Endothelial cell of umbilical vein (primary cell): ENCODE data around the gene SLC25A21. TPM values are rescaled to one million over a fixed set of nuclear protein-coding genes. Genes with fewer than 3 reads are reported as not detected.

Source experiments
- BruUV-seq: library from RNA; stranded (reverse); fragments of 400-500 nt; replicated peaks from 2 replicates; lab custom pipeline; 2021; lab: Mats Ljungman, UMichigan
- CTCF ChIA-PET: fragments of 300-600, 350-600 bp; sonication (Branson Sonifier 250); formaldehyde crosslinking; loops from one replicate; lab custom pipeline; 2021; ENCODE audit warnings: antibody characterized with exemption, inconsistent platforms; lab: Charles Lee
- POLR2A ChIA-PET: fragments of 300-600, 350-600 bp; sonication (Branson Sonifier 250); formaldehyde crosslinking; loops from one replicate; lab custom pipeline; 2021; ENCODE audit warnings: antibody characterized with exemption, inconsistent platforms; lab: Charles Lee
- DNase-seq: peaks from one replicate; pipeline ENCODE4 v3.0.0-alpha.2; 2011; ENCODE audit warnings: low read depth, low spot score
- FAIRE-seq: peaks from 2 replicates; lab custom pipeline; 2011; peaks lifted over from hg19 to GRCh38; lab: Jason Lieb, UNC
- H2AFZ ChIP-seq: 2 replicates; pipeline ENCODE4 v1.6.0; 2012; ENCODE audit warnings: low read depth, low read length, control low read depth, inconsistent platforms
- H3K27ac ChIP-seq: 2 replicates; pipeline ENCODE4 v1.5.1; 2011; ENCODE audit warnings: low read depth, mild to moderate bottlenecking, control low read depth, low read length, moderate library complexity; ENCODE audit not compliant: insufficient read depth
- H3K27me3 ChIP-seq, 2 experiments: 2 replicates each; pipeline versions ENCODE4 v1.6.0 to v1.6.1; 2011; ENCODE audit warnings: low read length in 2 of 2, mixed read lengths in 1 of 2; ENCODE audit not compliant: control insufficient read depth in 2 of 2, insufficient read depth in 2 of 2
- H3K36me3 ChIP-seq, 2 experiments: 2 replicates in 1 of 2; 3 replicates in 1 of 2; pipeline ENCODE4 v1.5.1; 2011; ENCODE audit warnings: low read length in 2 of 2, mild to moderate bottlenecking in 1 of 2, moderate library complexity in 1 of 2; ENCODE audit not compliant: control insufficient read depth in 2 of 2, insufficient read depth in 2 of 2; ENCODE audit errors: extremely low read depth in 1 of 2
- H3K4me1 ChIP-seq: 3 replicates; pipeline ENCODE4 v1.5.1; 2011; ENCODE audit warnings: mild to moderate bottlenecking, low read length; ENCODE audit not compliant: control insufficient read depth, insufficient read depth; ENCODE audit errors: extremely low read depth
- H3K4me2 ChIP-seq: 2 replicates; pipeline ENCODE4 v1.6.1; 2011; ENCODE audit warnings: low read length, control low read depth, mixed read lengths; ENCODE audit not compliant: insufficient read depth
- H3K4me3 ChIP-seq, 3 experiments: fragments of 200-600 bp in 1 of 3; sonication (generic), shearing (Covaris generic) in 1 of 3; replicated peaks in 1 of 3; 2 replicates each; pipeline ENCODE4 v1.5.1; 2011 to 2016; ENCODE audit warnings: control low read depth in 3 of 3, low read length in 3 of 3, mild to moderate bottlenecking in 2 of 3, inconsistent platforms in 1 of 3, low read depth in 1 of 3, moderate library complexity in 1 of 3; ENCODE audit not compliant: insufficient read depth in 1 of 3
- H3K79me2 ChIP-seq: 2 replicates; pipeline ENCODE4 v1.6.0; 2012; ENCODE audit warnings: low read length, inconsistent platforms; ENCODE audit not compliant: control insufficient read depth, insufficient read depth
- H3K9ac ChIP-seq: replicated peaks from 2 replicates; pipeline ENCODE3; 2011; ENCODE audit warnings: low read length, control low read depth; ENCODE audit not compliant: insufficient read depth; ENCODE audit errors: extremely low read depth
- H3K9me1 ChIP-seq: replicated peaks from 3 replicates; pipeline ENCODE4 v1.6.0; 2011; ENCODE audit warnings: mild to moderate bottlenecking, low read length; ENCODE audit not compliant: control insufficient read depth, insufficient read depth; ENCODE audit errors: extremely low read depth
- H3K9me3 ChIP-seq: replicated peaks from 2 replicates; pipeline ENCODE4 v1.5.1; 2012; ENCODE audit warnings: low read length, inconsistent platforms; ENCODE audit not compliant: control insufficient read depth, insufficient read depth
- H4K20me1 ChIP-seq: replicated peaks from 2 replicates; pipeline ENCODE3; 2011; ENCODE audit warnings: mild to moderate bottlenecking, low read length; ENCODE audit not compliant: control insufficient read depth, insufficient read depth; ENCODE audit errors: extremely low read depth
- EZH2 ChIP-seq: IDR thresholded peaks from 2 replicates; pipeline ENCODE4 v1.6.1; 2012; ENCODE audit warnings: borderline replicate concordance, low read depth, mild to moderate bottlenecking, moderate library complexity, low read length, inconsistent platforms; ENCODE audit not compliant: severe bottlenecking
- FOS ChIP-seq: IDR thresholded peaks from 2 replicates; pipeline ENCODE4 v1.6.1; 2011; ENCODE audit warnings: mild to moderate bottlenecking, low read length, moderate library complexity, borderline replicate concordance; ENCODE audit not compliant: insufficient read depth
- GATA2 ChIP-seq: IDR thresholded peaks from 2 replicates; pipeline ENCODE4 v1.7.0; 2011; ENCODE audit warnings: low read depth, mild to moderate bottlenecking, moderate library complexity, mixed read lengths, low read length; ENCODE audit not compliant: insufficient read length, insufficient read depth
- JUN ChIP-seq: IDR thresholded peaks from 2 replicates; pipeline ENCODE4 v1.6.1; 2011; ENCODE audit warnings: borderline replicate concordance, low read depth; ENCODE audit not compliant: insufficient read length, insufficient read depth
- MAX ChIP-seq: IDR thresholded peaks from 2 replicates; pipeline ENCODE4 v1.6.1; 2011; ENCODE audit not compliant: insufficient read depth, insufficient read length
- MYC ChIP-seq: IDR thresholded peaks from one replicate; pipeline ENCODE4 v1.6.1; 2011; ENCODE audit warnings: mild to moderate bottlenecking, low read depth, low read length
- POLR2A ChIP-seq: IDR thresholded peaks from 2 replicates; pipeline ENCODE4 v1.6.1; 2012; ENCODE audit warnings: low read depth, mild to moderate bottlenecking, control low read depth, low read length
- POLR2AphosphoS5 ChIP-seq: IDR thresholded peaks from 2 replicates; pipeline ENCODE4 v1.6.1; 2012; ENCODE audit warnings: low read depth, mild to moderate bottlenecking, control low read depth, low read length, moderate library complexity; ENCODE audit not compliant: insufficient read depth
- dilution Hi-C: fragments of 300-500 bp; cut with MboI; formaldehyde crosslinking; loops from one replicate; pipeline ENCODE4 v1.15.0; 2019; ENCODE audit warnings: low sequenced_read_pairs; ENCODE audit not compliant: extremely low pct_ligation_motif_present
- intact Hi-C: fragments of 100-400 bp; cut with micrococcal nuclease; formaldehyde crosslinking; loops from one replicate; pipeline ENCODE4 v1.10.0; 2022
- polyA plus RNA-seq, 4 experiments: library from polyadenylated mRNA; depleted of rRNA in 3 of 4; stranded (reverse) in 3 of 4; unstranded in 1 of 4; fragments of >200 nt; gene quantifications; 2 replicates each; pipeline versions ENCODE4 v1.2.1 to v1.2.3, GENCODE V29; 2011 to 2012; ENCODE audit warnings: missing spikeins in 1 of 4
- total RNA-seq: library from RNA; stranded (reverse); gene quantifications from 2 replicates; pipeline ENCODE4 v1.2.3, GENCODE V29; 2021
- TF ChIP-seq, protein P1 (sequence below), 2 donors: IDR thresholded peaks; 1 replicate in 1 of 2; 2 replicates in 1 of 2; pipeline ENCODE4 v1.5.1; 2011; ENCODE audit warnings: low read length in 2 of 2, mild to moderate bottlenecking in 2 of 2, moderate library complexity in 2 of 2, control low read depth in 1 of 2, inconsistent platforms in 1 of 2, low read depth in 1 of 2; ENCODE audit not compliant: insufficient read depth in 1 of 2; ENCODE audit errors: extremely low read depth in 1 of 2

Gene SLC25A21
- total and polyA plus RNA-seq, 2 donors (not counting 3 experiments of a cell fraction or from before 2014, with no cell fraction given): 0.98 to 1.4 TPM

GRCh38 chr14:37062191-37062803, 110.1 kb downstream of the SLC25A21 start:
- POLR2A ChIA-PET: no interaction called here
- no peak for TF ChIP-seq FOS
- TF ChIP-seq JUN: no peak
- no peak for TF ChIP-seq POLR2AphosphoS5
- TF ChIP-seq, protein P1, sequence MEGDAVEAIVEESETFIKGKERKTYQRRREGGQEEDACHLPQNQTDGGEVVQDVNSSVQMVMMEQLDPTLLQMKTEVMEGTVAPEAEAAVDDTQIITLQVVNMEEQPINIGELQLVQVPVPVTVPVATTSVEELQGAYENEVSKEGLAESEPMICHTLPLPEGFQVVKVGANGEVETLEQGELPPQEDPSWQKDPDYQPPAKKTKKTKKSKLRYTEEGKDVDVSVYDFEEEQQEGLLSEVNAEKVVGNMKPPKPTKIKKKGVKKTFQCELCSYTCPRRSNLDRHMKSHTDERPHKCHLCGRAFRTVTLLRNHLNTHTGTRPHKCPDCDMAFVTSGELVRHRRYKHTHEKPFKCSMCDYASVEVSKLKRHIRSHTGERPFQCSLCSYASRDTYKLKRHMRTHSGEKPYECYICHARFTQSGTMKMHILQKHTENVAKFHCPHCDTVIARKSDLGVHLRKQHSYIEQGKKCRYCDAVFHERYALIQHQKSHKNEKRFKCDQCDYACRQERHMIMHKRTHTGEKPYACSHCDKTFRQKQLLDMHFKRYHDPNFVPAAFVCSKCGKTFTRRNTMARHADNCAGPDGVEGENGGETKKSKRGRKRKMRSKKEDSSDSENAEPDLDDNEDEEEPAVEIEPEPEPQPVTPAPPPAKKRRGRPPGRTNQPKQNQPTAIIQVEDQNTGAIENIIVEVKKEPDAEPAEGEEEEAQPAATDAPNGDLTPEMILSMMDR (IDR thresholded peaks at IDR 0.05; ENCODE audit: extremely low read depth in 1 of 2, insufficient read depth in 1 of 2, low read depth in 1 of 2, low read length in 2 of 2): no peak
- no peak for TF ChIP-seq GATA2
- TF ChIP-seq MAX: no peak
- no peak for TF ChIP-seq EZH2
- no peak for TF ChIP-seq MYC
- no peak for TF ChIP-seq POLR2A

More at GRCh38 chr14:37062191-37062803, 110.1 kb downstream of the SLC25A21 start:
- CTCF ChIA-PET: no interaction called here
- Histone ChIP-seq H3K4me2 (no peak overlapping the region), H2AFZ (no peak overlapping the region), H3K79me2 (no peaks in the 10 kb centered on the region), H3K36me3 (no peaks in the 10 kb centered on the region), H4K20me1 (no peaks in the 10 kb centered on the region), H3K4me1 (no peaks in the 10 kb centered on the region), H3K4me3 (no peak overlapping the region), H3K9ac (no peak overlapping the region), H3K27ac (no peak overlapping the region), H3K9me3 (no peaks in the 10 kb centered on the region), H3K27me3 (no peaks in the 10 kb centered on the region), H3K9me1 (no peaks in the 10 kb centered on the region)
- no peak for DNase-seq
- FAIRE-seq: no peak
- dilution Hi-C loops (no loop called here), intact Hi-C loops (no loop called here)
- BruUV-seq: no TSS peak
